Mesothelial cell of epicardium (in vitro differentiated cells): ENCODE measurements around the gene OLFML2A. TPM values are rescaled to one million over a fixed set of nuclear protein-coding genes. Genes with fewer than 3 reads are reported as not detected.

Experiments
- DNase-seq, 2 experiments: peaks; one replicate each; pipeline ENCODE4 v3.0.0; 2021; ENCODE audit warnings: low spot score in 2 of 2; ENCODE audit not compliant: unreplicated experiment in 2 of 2
- H3K27ac Mint-ChIP-seq: 2 replicates; pipeline ENCODE4 v1.8.0; 2021; ENCODE audit warnings: mixed read lengths
- H3K27me3 Mint-ChIP-seq: 2 replicates; pipeline ENCODE4 v1.8.0; 2021; ENCODE audit warnings: low read depth, mixed read lengths
- H3K36me3 Mint-ChIP-seq: 2 replicates; pipeline ENCODE4 v1.8.0; 2021; ENCODE audit warnings: mixed read lengths
- H3K4me1 Mint-ChIP-seq: 2 replicates; pipeline ENCODE4 v1.8.0; 2021; ENCODE audit warnings: mixed read lengths
- H3K4me3 Mint-ChIP-seq: 2 replicates; pipeline ENCODE4 v1.8.0; 2021; ENCODE audit warnings: mild to moderate bottlenecking, moderate library complexity, mixed read lengths
- H3K9me3 Mint-ChIP-seq: 2 replicates; pipeline ENCODE4 v1.8.0; 2021; ENCODE audit warnings: mixed read lengths
- CTCF ChIP-seq: fragments of 200-600 bp; sonication (generic); IDR thresholded peaks from one replicate; pipeline ENCODE4 v1.5.0; 2021; ENCODE audit warnings: antibody characterized with exemption; ENCODE audit not compliant: unreplicated experiment
- total RNA-seq: library from RNA; stranded (reverse); gene quantifications from 3 replicates; pipeline ENCODE4 v1.2.1, GENCODE V29; 2021

The OLFML2A gene
- total RNA-seq, 1 donor from 2014 or later, result 37.4 TPM

GRCh38 chr9:124797343-124798103 is 20.6 kb downstream of the OLFML2A start:
- Mint-ChIP-seq H3K4me1 (peaks cover 11% of the 10 kb centered on the region), H3K36me3 (no peaks in the 10 kb centered on the region), H3K27me3 (no peaks in the 10 kb centered on the region), H3K4me3 (no peak overlapping the region), H3K27ac (peak overlapping the region; percentile 32), H3K9me3 (no peaks in the 10 kb centered on the region)
- TF ChIP-seq CTCF, result no peak
- DNase-seq, result no peak

- H3K4me1 Mint-ChIP-seq, result peaks cover 11% of the 10 kb centered on the region
- no peak for DNase-seq
Observed at GRCh38 chr9:124799274-124800006, 22.5 kb downstream of the OLFML2A start.

GRCh38 chr9:124800306-124801259 is 23.6 kb downstream of the OLFML2A start:
- peaks cover 1% of the 10 kb centered on the region for H3K36me3 Mint-ChIP-seq
- H3K4me1 Mint-ChIP-seq, result peaks cover 11% of the 10 kb centered on the region
- H3K27ac Mint-ChIP-seq, result no peak overlapping the region
- TF ChIP-seq CTCF, result no peak
- no peak overlapping the region for H3K4me3 Mint-ChIP-seq
- H3K9me3 Mint-ChIP-seq, result no peaks in the 10 kb centered on the region
- no peak for DNase-seq
- no peaks in the 10 kb centered on the region for H3K27me3 Mint-ChIP-seq

More at GRCh38 chr9:124799274-124800006, 22.5 kb downstream of the OLFML2A start:
- no peaks in the 10 kb centered on the region for H3K27me3 Mint-ChIP-seq
- no peaks in the 10 kb centered on the region for H3K9me3 Mint-ChIP-seq
- H3K4me3 Mint-ChIP-seq, result no peak overlapping the region
- no peak for TF ChIP-seq CTCF
- H3K27ac Mint-ChIP-seq, result no peak overlapping the region
- no peaks in the 10 kb centered on the region for H3K36me3 Mint-ChIP-seq

- peaks cover 9% of the 10 kb centered on the region for H3K4me1 Mint-ChIP-seq
- no peak for TF ChIP-seq CTCF
- peaks cover 1% of the 10 kb centered on the region for H3K36me3 Mint-ChIP-seq
- no peaks in the 10 kb centered on the region for H3K9me3 Mint-ChIP-seq
- H3K4me3 Mint-ChIP-seq, result no peak overlapping the region
- no peaks in the 10 kb centered on the region for H3K27me3 Mint-ChIP-seq
- no peak overlapping the region for H3K27ac Mint-ChIP-seq
- DNase-seq, result no peak
Observed at GRCh38 chr9:124801356-124801755, 24.4 kb downstream of the OLFML2A start.

GRCh38 chr9:124802426-124802825 is 25.5 kb downstream of the OLFML2A start:
- no peak overlapping the region for H3K4me3 Mint-ChIP-seq
- no peak overlapping the region for H3K27ac Mint-ChIP-seq
- no peak for TF ChIP-seq CTCF
- H3K4me1 Mint-ChIP-seq, result peaks cover 7% of the 10 kb centered on the region
- H3K27me3 Mint-ChIP-seq, result no peaks in the 10 kb centered on the region
- H3K36me3 Mint-ChIP-seq, result peaks cover 1% of the 10 kb centered on the region
- no peaks in the 10 kb centered on the region for H3K9me3 Mint-ChIP-seq
- DNase-seq, result no peak
